ENCODE measurements around the gene MYRIP.

MYRIP gene

DNA sequence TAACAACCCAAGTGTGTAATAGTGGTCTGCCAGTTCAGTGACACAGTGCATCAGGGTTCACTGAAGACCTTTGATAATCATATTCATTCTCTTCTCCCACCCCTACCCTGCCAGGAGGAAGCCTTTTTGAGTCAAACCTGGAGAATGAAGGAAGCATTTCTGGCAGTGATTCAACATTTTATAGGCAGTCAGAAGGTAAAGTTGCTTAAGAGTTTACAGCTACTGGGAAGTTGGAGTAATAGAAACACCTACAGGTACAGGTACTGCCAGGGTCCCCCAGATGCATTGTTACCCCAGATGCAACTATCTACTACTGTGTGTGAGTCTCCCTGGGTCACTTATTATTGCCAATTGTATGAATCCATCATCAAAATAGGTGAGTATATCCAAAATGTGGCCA lies 353.2 kb downstream of the MYRIP start:
- no peak for DNase-seq
- Histone ChIP-seq H3K36me3 (ENCODE audit: control insufficient read depth, insufficient read depth, low read length) (no peaks in the 10 kb centered on the region), H3K4ac (ENCODE audit: low read depth, low read length) (no peak overlapping the region), H3K4me1 (ENCODE audit: control insufficient read depth, low read depth, low read length) (no peaks in the 10 kb centered on the region), H3K4me3 (ENCODE audit: low read length) (no peak overlapping the region), H2BK5ac (ENCODE audit: low read length) (no peak overlapping the region), H3K18ac (ENCODE audit: low read length) (no peak overlapping the region), H2BK120ac (ENCODE audit: low read depth, low read length) (no peak overlapping the region), H3K79me2 (ENCODE audit: control insufficient read depth, insufficient read depth, low read length) (no peaks in the 10 kb centered on the region), H4K5ac (ENCODE audit: low read length) (no peak overlapping the region), H3K4me2 (ENCODE audit: low read length) (no peak overlapping the region), H3K27ac (ENCODE audit: low read depth, low read length) (no peak overlapping the region), H4K8ac (ENCODE audit: low read depth, low read length) (no peak overlapping the region), H2BK15ac (replicated peaks; ENCODE audit: low read depth) (no peak overlapping the region), H2AK5ac (ENCODE audit: low read length) (no peak overlapping the region), H3K27me3 (ENCODE audit: insufficient read depth, low read length, poor library complexity) (no peaks in the 10 kb centered on the region), H3K79me1 (ENCODE audit: low read length) (no peaks in the 10 kb centered on the region), H3K23ac (ENCODE audit: low read length) (no peak overlapping the region), H3K9ac (ENCODE audit: low read length) (no peak overlapping the region), H3K56ac (ENCODE audit: low read length) (no peak overlapping the region)

- Histone ChIP-seq H3K4me3 (ENCODE audit: low read length) (no peak overlapping the region), H3K9ac (ENCODE audit: low read length) (no peak overlapping the region), H4K8ac (ENCODE audit: low read depth, low read length) (no peak overlapping the region), H2AK5ac (ENCODE audit: low read length) (no peak overlapping the region), H3K18ac (ENCODE audit: low read length) (no peak overlapping the region), H3K4me2 (ENCODE audit: low read length) (no peak overlapping the region), H3K79me2 (ENCODE audit: control insufficient read depth, insufficient read depth, low read length) (no peaks in the 10 kb centered on the region), H2BK15ac (replicated peaks; ENCODE audit: low read depth) (no peak overlapping the region), H3K4me1 (ENCODE audit: control insufficient read depth, low read depth, low read length) (peaks cover 2% of the 10 kb centered on the region), H3K56ac (ENCODE audit: low read length) (no peak overlapping the region), H3K4ac (ENCODE audit: low read depth, low read length) (no peak overlapping the region), H3K36me3 (ENCODE audit: control insufficient read depth, insufficient read depth, low read length) (no peaks in the 10 kb centered on the region), H2BK5ac (ENCODE audit: low read length) (no peak overlapping the region), H3K27me3 (ENCODE audit: insufficient read depth, low read length, poor library complexity) (no peaks in the 10 kb centered on the region), H3K27ac (ENCODE audit: low read depth, low read length) (no peak overlapping the region), H4K5ac (ENCODE audit: low read length) (no peak overlapping the region), H3K79me1 (ENCODE audit: low read length) (no peaks in the 10 kb centered on the region), H3K23ac (ENCODE audit: low read length) (no peak overlapping the region), H2BK120ac (ENCODE audit: low read depth, low read length) (no peak overlapping the region)
- no CpG with 5 or more reads among the region's 2 CpGs for WGBS (ENCODE audit: extremely low coverage, insufficient coverage, low lambda C conversion rate)
- DNase-seq: peak; percentile 70
These were observed 357.6 kb downstream of the MYRIP start for GRCh38 chr3:40166997-40167396.

DNA sequence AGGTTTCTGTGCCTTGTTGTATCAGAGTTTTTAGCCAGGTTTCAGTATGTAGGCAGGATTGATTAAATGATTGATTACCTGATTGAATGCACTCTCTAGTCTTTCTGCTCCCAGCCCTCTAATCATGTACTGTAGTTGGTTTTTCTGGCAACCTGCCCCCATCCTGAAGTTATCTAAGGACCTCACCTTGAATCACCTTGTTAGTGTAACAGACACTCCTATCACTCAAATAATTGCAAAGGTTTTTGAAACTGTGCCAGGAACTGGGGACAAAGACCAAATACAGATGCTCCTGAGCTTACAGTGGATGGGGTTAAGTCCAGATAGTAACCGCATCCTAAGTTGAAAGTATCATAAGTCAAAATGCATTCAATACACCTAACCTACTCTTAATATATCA lies 358.5 kb downstream of the MYRIP start:
- H2BK15ac ChIP-seq (replicated peaks; ENCODE audit: low read depth): no peak overlapping the region
- no peak overlapping the region for H3K4ac ChIP-seq (ENCODE audit: low read depth, low read length)
- no peak overlapping the region for H4K5ac ChIP-seq (ENCODE audit: low read length)
- no peak overlapping the region for H3K9ac ChIP-seq (ENCODE audit: low read length)
- H3K56ac ChIP-seq (ENCODE audit: low read length): no peak overlapping the region
- H3K27me3 ChIP-seq (ENCODE audit: insufficient read depth, low read length, poor library complexity): no peaks in the 10 kb centered on the region
- no peak overlapping the region for H3K4me2 ChIP-seq (ENCODE audit: low read length)
- H3K4me3 ChIP-seq (ENCODE audit: low read length): no peak overlapping the region
- no peaks in the 10 kb centered on the region for H3K79me2 ChIP-seq (ENCODE audit: control insufficient read depth, insufficient read depth, low read length)
- WGBS (ENCODE audit: extremely low coverage, insufficient coverage, low lambda C conversion rate): no CpG with 5 or more reads among the region's 1 CpG
- no peaks in the 10 kb centered on the region for H3K36me3 ChIP-seq (ENCODE audit: control insufficient read depth, insufficient read depth, low read length)
- H3K79me1 ChIP-seq (ENCODE audit: low read length): no peaks in the 10 kb centered on the region
- H4K8ac ChIP-seq (ENCODE audit: low read depth, low read length): no peak overlapping the region
- no peak overlapping the region for H2BK5ac ChIP-seq (ENCODE audit: low read length)
- H2BK120ac ChIP-seq (ENCODE audit: low read depth, low read length): no peak overlapping the region
- no peak overlapping the region for H3K27ac ChIP-seq (ENCODE audit: low read depth, low read length)
- no peak overlapping the region for H2AK5ac ChIP-seq (ENCODE audit: low read length)
- no peak overlapping the region for H3K18ac ChIP-seq (ENCODE audit: low read length)
- no peak for DNase-seq
- no peak overlapping the region for H3K23ac ChIP-seq (ENCODE audit: low read length)
- peaks cover 2% of the 10 kb centered on the region for H3K4me1 ChIP-seq (ENCODE audit: control insufficient read depth, low read depth, low read length)

GRCh38 chr3:40169983-40170382 lies 360.6 kb downstream of the MYRIP start:
- H3K79me1 ChIP-seq (ENCODE audit: low read length): no peaks in the 10 kb centered on the region
- H3K23ac ChIP-seq (ENCODE audit: low read length): no peak overlapping the region
- H3K27ac ChIP-seq (ENCODE audit: low read depth, low read length): no peak overlapping the region
- H4K5ac ChIP-seq (ENCODE audit: low read length): no peak overlapping the region
- WGBS (ENCODE audit: extremely low coverage, insufficient coverage, low lambda C conversion rate): 100% methylated on average over 2 of the region's 5 CpGs
- H2AK5ac ChIP-seq (ENCODE audit: low read length): no peak overlapping the region
- H3K4me1 ChIP-seq (ENCODE audit: control insufficient read depth, low read depth, low read length): peaks cover 2% of the 10 kb centered on the region
- no peaks in the 10 kb centered on the region for H3K27me3 ChIP-seq (ENCODE audit: insufficient read depth, low read length, poor library complexity)
- no peak overlapping the region for H4K8ac ChIP-seq (ENCODE audit: low read depth, low read length)
- H3K4me3 ChIP-seq (ENCODE audit: low read length): no peak overlapping the region
- H3K79me2 ChIP-seq (ENCODE audit: control insufficient read depth, insufficient read depth, low read length): no peaks in the 10 kb centered on the region
- no peak overlapping the region for H3K56ac ChIP-seq (ENCODE audit: low read length)
- H2BK15ac ChIP-seq (replicated peaks; ENCODE audit: low read depth): no peak overlapping the region
- H2BK120ac ChIP-seq (ENCODE audit: low read depth, low read length): no peak overlapping the region
- no peak overlapping the region for H3K9ac ChIP-seq (ENCODE audit: low read length)
- H3K18ac ChIP-seq (ENCODE audit: low read length): no peak overlapping the region
- H3K4me2 ChIP-seq (ENCODE audit: low read length): no peak overlapping the region
- no peak for DNase-seq
- no peak overlapping the region for H3K4ac ChIP-seq (ENCODE audit: low read depth, low read length)
- no peaks in the 10 kb centered on the region for H3K36me3 ChIP-seq (ENCODE audit: control insufficient read depth, insufficient read depth, low read length)
- H2BK5ac ChIP-seq (ENCODE audit: low read length): peak overlapping the region; percentile 64

DNA sequence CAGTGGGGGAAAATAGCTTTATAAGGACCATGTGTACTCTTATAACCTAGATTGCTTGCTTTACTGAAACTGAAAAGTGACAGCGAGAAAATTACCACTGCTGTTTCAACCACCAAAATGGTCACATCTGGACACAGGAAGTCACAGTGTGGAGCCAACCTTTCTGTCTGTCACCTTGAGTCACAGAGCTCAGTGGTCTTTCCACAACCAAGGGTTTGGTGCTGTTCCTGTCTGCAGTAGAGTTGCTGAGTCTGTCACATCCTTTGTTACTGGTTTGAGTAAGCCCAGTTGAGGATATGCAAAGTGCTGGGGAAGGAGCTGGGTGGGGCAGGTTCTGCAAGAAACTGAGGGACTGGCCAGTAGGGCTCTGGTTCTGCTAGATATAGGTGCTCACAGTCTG lies 361.0 kb downstream of the MYRIP start:
- Histone ChIP-seq H3K4me2 (ENCODE audit: low read length) (no peak overlapping the region), H2BK15ac (replicated peaks; ENCODE audit: low read depth) (no peak overlapping the region), H3K79me2 (ENCODE audit: control insufficient read depth, insufficient read depth, low read length) (no peaks in the 10 kb centered on the region), H3K23ac (ENCODE audit: low read length) (no peak overlapping the region), H3K79me1 (ENCODE audit: low read length) (no peaks in the 10 kb centered on the region), H2AK5ac (ENCODE audit: low read length) (no peak overlapping the region), H3K27me3 (ENCODE audit: insufficient read depth, low read length, poor library complexity) (no peaks in the 10 kb centered on the region), H3K4ac (ENCODE audit: low read depth, low read length) (no peak overlapping the region), H3K9ac (ENCODE audit: low read length) (no peak overlapping the region), H2BK120ac (ENCODE audit: low read depth, low read length) (no peak overlapping the region), H3K56ac (ENCODE audit: low read length) (no peak overlapping the region), H4K8ac (ENCODE audit: low read depth, low read length) (no peak overlapping the region), H3K18ac (ENCODE audit: low read length) (no peak overlapping the region), H2BK5ac (ENCODE audit: low read length) (no peak overlapping the region), H3K4me3 (ENCODE audit: low read length) (no peak overlapping the region), H3K4me1 (ENCODE audit: control insufficient read depth, low read depth, low read length) (peaks cover 2% of the 10 kb centered on the region), H3K27ac (ENCODE audit: low read depth, low read length) (no peak overlapping the region), H3K36me3 (ENCODE audit: control insufficient read depth, insufficient read depth, low read length) (no peaks in the 10 kb centered on the region), H4K5ac (ENCODE audit: low read length) (no peak overlapping the region)
- peak; percentile 79 for DNase-seq
- WGBS (ENCODE audit: extremely low coverage, insufficient coverage, low lambda C conversion rate): no CpG with 5 or more reads among the region's 1 CpG

GRCh38 chr3:40172560-40172959 lies 363.2 kb downstream of the MYRIP start:
- Histone ChIP-seq H3K9ac (ENCODE audit: low read length) (no peak overlapping the region), H3K27me3 (ENCODE audit: insufficient read depth, low read length, poor library complexity) (no peaks in the 10 kb centered on the region), H3K79me1 (ENCODE audit: low read length) (no peaks in the 10 kb centered on the region), H2BK120ac (ENCODE audit: low read depth, low read length) (no peak overlapping the region), H3K79me2 (ENCODE audit: control insufficient read depth, insufficient read depth, low read length) (no peaks in the 10 kb centered on the region), H3K4me1 (ENCODE audit: control insufficient read depth, low read depth, low read length) (peaks cover 2% of the 10 kb centered on the region), H4K5ac (ENCODE audit: low read length) (no peak overlapping the region), H2AK5ac (ENCODE audit: low read length) (no peak overlapping the region), H3K4me3 (ENCODE audit: low read length) (no peak overlapping the region), H3K4me2 (ENCODE audit: low read length) (no peak overlapping the region), H3K56ac (ENCODE audit: low read length) (no peak overlapping the region), H3K36me3 (ENCODE audit: control insufficient read depth, insufficient read depth, low read length) (no peaks in the 10 kb centered on the region), H2BK15ac (replicated peaks; ENCODE audit: low read depth) (no peak overlapping the region), H4K8ac (ENCODE audit: low read depth, low read length) (no peak overlapping the region), H3K4ac (ENCODE audit: low read depth, low read length) (no peak overlapping the region), H3K27ac (ENCODE audit: low read depth, low read length) (no peak overlapping the region), H3K23ac (ENCODE audit: low read length) (no peak overlapping the region), H2BK5ac (ENCODE audit: low read length) (no peak overlapping the region), H3K18ac (ENCODE audit: low read length) (no peak overlapping the region)
- DNase-seq: no peak
- WGBS (ENCODE audit: extremely low coverage, insufficient coverage, low lambda C conversion rate): no CpG with 5 or more reads among the region's 1 CpG
